IPS-NIHi7 (cell line): ENCODE data around the gene OR52E4.

Source experiments
- DNase-seq: peaks from one replicate; pipeline ENCODE4 v3.0.0; 2012; ENCODE audit warnings: mixed read lengths; ENCODE audit errors: extremely low spot score

Gene OR52E4

DNA sequence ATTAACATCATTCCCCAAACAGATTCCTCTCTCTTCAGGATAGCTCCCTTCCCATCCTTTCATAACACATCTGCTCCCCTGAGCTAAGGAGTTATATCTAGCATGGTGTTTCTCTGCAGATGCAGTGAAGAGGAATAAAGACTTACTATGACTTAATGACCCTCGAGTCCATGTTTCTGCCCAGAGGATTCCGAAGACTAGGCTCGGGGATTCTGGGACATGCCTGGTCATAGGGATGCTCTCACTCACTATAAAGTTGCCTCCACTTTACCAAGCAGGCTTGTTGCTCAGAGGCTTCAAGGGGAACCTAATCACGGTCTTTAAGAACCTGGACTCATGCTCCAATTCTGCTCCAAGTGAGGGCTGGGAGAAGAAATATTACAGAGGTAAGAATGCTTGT lies at the start of gene OR52E4:
Gene OR52E4 (plus strand): TSS at position 301 of the 400 bp plus-strand sequence. CDS start 3,664 bp downstream, outside the sequence.
- DNase-seq = no peak

DNA sequence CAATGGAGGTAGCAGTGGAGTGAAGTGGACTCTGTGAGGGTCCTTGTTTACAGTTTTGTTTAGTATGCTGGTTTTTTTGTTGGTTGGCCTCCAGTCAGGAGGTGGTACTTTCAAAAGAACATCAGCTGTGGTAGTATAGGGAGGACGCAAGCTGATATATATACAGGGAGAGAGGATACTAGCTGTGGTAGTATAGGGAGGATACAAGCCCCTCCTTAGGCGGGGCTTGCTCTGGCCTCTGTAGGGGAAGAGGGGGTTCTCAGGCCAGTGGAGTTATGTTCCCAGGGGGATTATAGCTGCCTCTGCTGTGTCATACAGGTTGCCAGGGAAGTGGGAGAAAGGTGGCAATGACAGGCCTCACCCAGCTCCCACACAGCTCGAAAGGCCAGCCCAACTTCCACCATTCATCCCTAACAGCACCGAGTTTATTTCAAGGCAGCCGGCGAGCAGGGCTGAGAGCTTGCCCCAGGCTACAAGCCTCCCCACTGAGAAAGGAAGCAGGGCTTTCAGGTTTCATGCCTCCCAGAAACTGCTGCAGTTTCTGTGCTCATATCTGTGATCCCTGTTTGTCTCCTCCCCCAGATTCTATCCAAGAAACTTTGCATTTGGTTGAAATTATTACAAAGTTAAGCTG lies 49.1 kb upstream of the OR52E4 start:
- peak; percentile 20 for DNase-seq

DNA sequence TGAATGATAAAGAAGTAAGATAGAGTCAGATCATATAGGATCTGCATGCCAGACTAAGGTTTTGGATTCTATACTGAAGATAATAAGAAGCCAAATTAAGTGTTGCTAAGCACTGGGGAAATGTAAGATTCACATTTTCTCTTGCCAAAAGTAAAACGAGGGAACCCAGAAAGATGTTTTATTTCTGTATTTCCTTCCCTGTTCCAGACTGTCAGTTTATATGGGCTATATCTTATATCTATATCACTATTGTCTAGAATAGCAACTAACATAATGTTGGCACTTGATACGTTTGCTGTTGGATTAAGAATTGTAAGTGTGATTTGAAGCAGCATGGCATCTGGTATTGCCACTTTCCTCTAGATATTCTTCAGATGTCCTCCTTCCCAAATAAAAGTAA lies 47.0 kb upstream of the OR52E4 start:
- DNase-seq = no peak

DNA sequence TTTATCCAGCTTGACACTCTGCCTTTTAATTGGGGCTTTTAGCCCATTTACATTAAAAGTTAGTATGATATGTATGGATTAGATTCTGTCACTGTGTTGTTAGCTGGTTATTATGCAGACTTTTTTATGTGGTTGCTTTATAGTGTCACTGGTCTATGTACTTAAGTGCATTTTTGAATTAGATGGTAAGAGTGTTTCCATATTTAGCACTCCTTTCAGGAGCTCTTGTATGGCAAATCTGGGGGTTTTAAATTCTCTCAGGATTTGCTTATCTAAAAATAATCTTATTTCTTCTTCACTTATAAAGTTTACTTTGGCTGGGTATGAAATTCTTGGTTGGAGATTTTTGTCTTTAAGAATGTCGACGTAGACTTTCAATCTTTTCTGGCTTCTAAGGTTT lies 42.7 kb upstream of the OR52E4 start:
- no peak for DNase-seq

- no peak for DNase-seq
Observed at GRCh38 chr11:5841797-5842196, 38.6 kb upstream of the OR52E4 start, which contains the start of gene OR52E6. TSS of gene OR52E6 (minus strand) at chr11:5841897. CDS start at chr11:5841897, 0 bp downstream.

GRCh38 chr11:5846701-5847100 lies 33.7 kb upstream of the OR52E4 start:
- no peak for DNase-seq

GRCh38 chr11:5847711-5848110 lies 32.7 kb upstream of the OR52E4 start:
- DNase-seq = no peak

DNA sequence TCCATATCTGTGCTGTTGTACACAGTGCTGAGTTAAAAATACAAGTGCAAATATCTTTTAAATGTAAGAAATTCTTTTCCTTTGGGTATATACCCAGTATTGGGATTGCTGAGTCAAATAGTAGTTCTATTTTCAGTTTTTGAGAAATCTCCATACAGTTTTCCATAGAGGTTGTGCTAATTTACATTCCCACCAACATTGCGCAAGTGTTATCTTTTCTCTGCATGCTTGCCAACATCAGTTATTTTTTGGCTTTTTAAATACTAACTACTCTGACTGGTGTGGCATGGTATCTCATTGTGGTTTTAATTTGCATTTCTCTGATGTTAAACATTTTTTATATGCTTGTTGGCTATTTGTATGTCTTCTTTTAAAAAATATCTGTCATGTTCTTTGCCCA lies 29.4 kb upstream of the OR52E4 start:
- no peak for DNase-seq

- DNase-seq = no peak
Observed at GRCh38 chr11:5857590-5857989, 22.8 kb upstream of the OR52E4 start, which contains the start of gene OR52E8. TSS of gene OR52E8 (minus strand) at chr11:5857690. CDS start at chr11:5857690, 0 bp downstream.

DNA sequence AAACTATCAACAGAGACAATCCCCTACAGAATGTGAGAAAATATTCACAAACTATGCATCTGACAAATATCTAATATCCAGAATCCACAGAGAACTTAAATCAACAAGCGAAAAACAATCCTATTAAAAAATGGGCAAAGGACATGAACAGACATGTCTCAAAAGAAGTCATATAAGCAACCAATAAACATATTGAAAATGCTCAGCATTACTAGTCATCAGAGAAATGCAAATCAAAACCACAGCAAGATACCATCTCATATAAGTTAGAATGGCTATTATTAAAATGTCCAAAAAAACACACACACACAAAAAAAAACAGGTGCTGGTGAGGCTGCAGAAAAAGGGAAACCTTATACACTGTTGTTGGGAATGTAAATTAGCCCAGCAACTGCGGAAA lies 14.6 kb upstream of the OR52E4 start:
- DNase-seq = no peak

DNA sequence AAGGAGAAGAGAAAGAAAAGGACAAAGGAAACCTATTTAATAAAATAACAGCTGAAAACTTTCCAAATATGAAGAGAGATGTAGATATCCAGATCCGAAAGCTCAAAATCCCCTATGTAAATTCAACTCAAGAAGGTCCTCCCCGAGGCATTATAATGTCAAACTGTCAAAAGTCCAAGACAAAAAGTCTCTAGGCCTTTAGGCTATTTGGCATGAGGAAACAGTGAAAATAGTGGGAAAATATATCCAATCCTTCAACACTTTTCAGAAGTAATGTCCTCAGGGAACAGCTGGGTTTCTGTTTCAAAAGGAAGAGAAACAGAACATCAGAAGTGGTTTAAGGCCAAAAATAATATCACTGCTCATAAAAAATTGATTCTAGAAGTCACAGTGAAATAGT lies 1.9 kb upstream of the OR52E4 start:
- DNase-seq = no peak

GRCh38 chr11:5881756-5882155 lies 1.3 kb downstream of the OR52E4 start:
- DNase-seq = no peak

- no peak for DNase-seq
Observed at GRCh38 chr11:5887172-5887571, 6.7 kb downstream of the OR52E4 start.

DNA sequence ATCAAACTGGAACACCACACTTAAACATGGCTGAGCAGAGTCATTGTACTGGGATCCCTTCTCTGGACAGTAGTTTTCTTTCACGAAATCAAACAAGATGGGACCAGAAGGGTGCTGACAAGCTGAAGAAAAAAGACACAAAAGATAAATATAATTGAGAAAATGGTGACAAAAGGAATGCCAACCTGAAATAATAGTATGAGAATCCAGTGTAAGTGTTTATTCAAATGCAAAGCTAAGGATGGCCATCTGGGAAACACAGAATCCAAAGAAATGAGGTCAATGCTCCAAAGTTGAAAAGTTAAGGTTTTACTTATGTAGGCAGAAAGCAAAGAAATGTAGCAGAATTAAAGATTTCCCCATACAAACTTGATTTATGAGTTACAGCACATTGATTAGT lies 7.2 kb downstream of the OR52E4 start:
- DNase-seq = no peak

GRCh38 chr11:5891216-5891800 lies 10.9 kb downstream of the OR52E4 start:
- no peak for DNase-seq

- no peak for DNase-seq
Observed at GRCh38 chr11:5892908-5893307, 12.5 kb downstream of the OR52E4 start, which contains the start of gene OR52E5. TSS of gene OR52E5 (plus strand) at chr11:5893208. CDS start at chr11:5900777, 7,569 bp downstream.

DNA sequence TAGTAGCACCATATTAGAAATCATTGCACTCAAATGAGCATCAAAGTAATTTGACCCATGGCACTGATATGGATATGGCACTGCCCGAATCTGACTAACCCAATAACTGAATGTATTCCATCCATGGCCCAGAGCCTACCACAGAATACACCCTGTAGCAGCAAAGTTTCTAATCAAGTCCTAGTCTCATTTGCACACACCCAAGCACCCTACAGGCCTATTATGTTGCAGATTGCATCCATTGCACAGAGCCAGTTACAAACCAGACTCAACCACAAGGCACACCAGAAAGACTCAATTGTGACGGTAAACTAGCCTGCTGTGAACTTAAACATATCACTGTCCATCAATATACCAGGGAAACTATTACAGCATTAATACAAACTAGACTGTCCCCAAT lies 19.1 kb downstream of the OR52E4 start:
- no peak for DNase-seq

DNA sequence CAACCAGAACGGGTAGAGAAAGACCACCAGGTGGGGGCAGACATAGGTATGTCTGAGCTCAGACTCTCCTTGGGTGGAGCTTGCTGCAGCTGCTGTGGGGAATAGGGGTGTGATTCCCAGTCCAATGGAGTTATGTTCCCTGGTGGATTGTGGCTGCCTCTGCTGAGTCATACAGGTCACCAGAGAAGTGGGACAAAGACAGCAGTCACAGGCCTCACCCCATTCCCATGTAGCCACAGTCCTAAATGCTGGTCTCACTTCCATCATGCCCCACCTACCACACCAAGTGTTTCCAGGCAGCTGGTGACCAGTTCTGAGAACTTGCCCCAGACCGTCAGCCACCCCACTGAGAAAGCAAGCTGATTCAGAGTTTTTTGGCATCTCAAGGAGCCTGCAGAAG lies 30.1 kb downstream of the OR52E4 start:
- no peak for DNase-seq

DNA sequence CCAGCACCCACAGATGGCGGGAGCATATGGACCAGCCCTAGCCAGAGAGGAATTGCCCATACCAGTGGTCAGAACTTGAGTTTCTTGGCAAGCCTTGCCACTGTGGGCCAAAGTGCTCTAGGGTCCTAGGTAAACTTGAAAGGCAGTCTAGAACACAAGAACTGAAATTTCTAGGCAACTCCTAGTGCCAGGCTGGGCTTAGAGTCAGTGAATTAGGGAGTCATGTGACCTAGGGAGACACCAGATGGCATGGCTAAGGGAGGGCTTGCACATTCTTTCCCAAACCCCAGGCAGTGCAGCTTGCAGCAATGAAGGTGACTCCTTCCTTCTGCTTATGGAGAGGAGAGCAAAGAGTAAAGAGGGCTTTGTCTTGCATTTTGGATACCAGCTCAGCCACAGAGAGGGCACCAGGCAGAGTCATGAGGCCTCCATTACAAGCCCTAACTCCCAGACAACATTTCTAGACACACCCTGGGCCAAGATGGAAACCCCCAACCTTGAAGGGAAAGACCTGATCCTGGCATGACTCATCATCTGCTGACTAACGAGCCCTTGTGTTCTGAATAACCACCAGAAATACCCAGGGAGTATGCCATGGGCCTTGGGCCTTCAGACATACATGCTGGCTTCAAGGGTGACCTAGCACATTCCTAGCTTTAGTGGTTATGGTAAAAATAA lies 42.5 kb downstream of the OR52E4 start:
- DNase-seq = no peak

- no peak for DNase-seq
Observed at GRCh38 chr11:5923427-5923776, 43.0 kb downstream of the OR52E4 start.

GRCh38 chr11:5923794-5924193 lies 43.4 kb downstream of the OR52E4 start:
- DNase-seq = no peak

DNA sequence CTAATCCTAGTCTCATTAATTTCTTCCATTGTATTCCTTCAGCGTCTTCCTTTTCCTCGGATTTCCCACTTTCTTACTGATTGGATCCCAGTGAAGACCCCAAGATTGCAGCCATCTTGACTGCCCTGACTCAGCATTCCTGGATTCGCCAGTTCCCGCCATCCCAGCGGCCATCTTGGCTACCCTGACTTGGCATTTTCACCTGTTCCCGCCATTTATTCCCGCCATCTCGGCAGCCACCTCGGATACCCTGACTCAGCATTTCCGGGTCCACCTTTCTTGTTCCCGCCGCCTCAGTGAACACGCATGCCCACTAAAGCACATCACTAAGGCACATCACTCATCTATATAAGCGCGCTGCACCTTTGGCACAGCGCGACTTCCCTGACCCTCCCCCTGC lies 47.8 kb downstream of the OR52E4 start:
- no peak for DNase-seq

DNA sequence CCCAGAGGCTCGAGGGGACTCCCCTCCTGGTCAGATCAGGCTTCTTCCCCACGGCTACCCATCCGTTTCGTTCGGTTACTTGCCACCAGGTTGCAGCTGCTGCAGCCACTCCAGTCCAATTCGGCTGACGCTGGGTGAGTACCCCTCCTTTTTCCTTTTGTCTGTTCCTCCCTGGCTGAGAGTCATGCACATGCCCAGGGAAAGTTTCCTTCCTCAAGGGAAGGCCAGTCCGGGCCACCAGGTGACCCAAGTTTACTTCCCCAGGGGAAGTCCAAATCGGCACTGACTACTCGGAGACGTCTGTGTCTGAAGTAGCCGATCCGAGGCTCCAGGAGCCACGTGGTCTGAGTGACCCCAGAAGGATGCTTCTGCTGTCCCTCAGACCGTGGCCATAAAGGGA lies 48.4 kb downstream of the OR52E4 start:
- no peak for DNase-seq
